ENCODE measurements around the gene PCSK5. TPM values are rescaled to one million over a fixed set of nuclear protein-coding genes. Genes with fewer than 3 reads are reported as not detected.

The PCSK5 gene
- polyA plus RNA-seq, 1 experiment, result 0.74 TPM

- no peak for DNase-seq (ENCODE audit: low read depth)
- H3K4me3 ChIP-seq (ENCODE audit: low read depth, low read length), result no peak overlapping the region
- POLR2A ChIA-PET, result no interaction called here
- H3K36me3 ChIP-seq (ENCODE audit: control insufficient read depth, insufficient read depth, low read length), result no peaks in the 10 kb centered on the region
- no peaks in the 10 kb centered on the region for H3K27me3 ChIP-seq (ENCODE audit: control insufficient read depth, insufficient read depth, low read length)
- CTCF ChIA-PET, result interaction anchor here (0.8 kb wide), 1 partner anchor 14 kb away, joined by 3 read pairs; the partner anchor contains the start of gene PCSK5
- no peak for TF ChIP-seq CTCF (IDR thresholded peaks at IDR 0.05; ENCODE audit: insufficient read depth, low read depth, low read length)
These were observed 13.9 kb downstream of the PCSK5 start for GRCh38 chr9:75904364-75904763.

GRCh38 chr9:75906531-75906930 is 16.1 kb downstream of the PCSK5 start:
- POLR2A ChIA-PET, result no interaction called here
- no peak overlapping the region for H3K4me3 ChIP-seq (ENCODE audit: low read depth, low read length)
- CTCF ChIA-PET, result interaction anchor here (0.6 to 0.8 kb wide), 2 partner anchors 9 to 14 kb away, joined by 3 read pairs; no protein-coding TSS in a partner anchor
- no peak for DNase-seq (ENCODE audit: low read depth)
- H3K27me3 ChIP-seq (ENCODE audit: control insufficient read depth, insufficient read depth, low read length), result no peaks in the 10 kb centered on the region
- H3K36me3 ChIP-seq (ENCODE audit: control insufficient read depth, insufficient read depth, low read length), result no peaks in the 10 kb centered on the region
- TF ChIP-seq CTCF (IDR thresholded peaks at IDR 0.05; ENCODE audit: insufficient read depth, low read depth, low read length), result no peak

GRCh38 chr9:75907329-75907728 is 16.9 kb downstream of the PCSK5 start:
- Histone ChIP-seq H3K4me3 (ENCODE audit: low read depth, low read length) (no peak overlapping the region), H3K36me3 (ENCODE audit: control insufficient read depth, insufficient read depth, low read length) (no peaks in the 10 kb centered on the region), H3K27me3 (ENCODE audit: control insufficient read depth, insufficient read depth, low read length) (no peaks in the 10 kb centered on the region)
- ChIA-PET POLR2A (no interaction called here), CTCF (interaction anchor here (0.6 kb wide), 1 partner anchor 10 kb away, joined by 3 read pairs; no protein-coding TSS in a partner anchor)
- DNase-seq (ENCODE audit: low read depth), result no peak
- no peak for TF ChIP-seq CTCF (IDR thresholded peaks at IDR 0.05; ENCODE audit: insufficient read depth, low read depth, low read length)

- CTCF ChIA-PET, result no interaction called here
- Histone ChIP-seq H3K4me3 (ENCODE audit: low read depth, low read length) (no peak overlapping the region), H3K27me3 (ENCODE audit: control insufficient read depth, insufficient read depth, low read length) (no peaks in the 10 kb centered on the region), H3K36me3 (ENCODE audit: control insufficient read depth, insufficient read depth, low read length) (no peaks in the 10 kb centered on the region)
- DNase-seq (ENCODE audit: low read depth), result no peak
- POLR2A ChIA-PET, result no interaction called here
- no peak for TF ChIP-seq CTCF (IDR thresholded peaks at IDR 0.05; ENCODE audit: insufficient read depth, low read depth, low read length)
These were observed 17.4 kb downstream of the PCSK5 start for GRCh38 chr9:75907923-75908322.

- Histone ChIP-seq H3K27me3 (ENCODE audit: control insufficient read depth, insufficient read depth, low read length) (no peaks in the 10 kb centered on the region), H3K36me3 (ENCODE audit: control insufficient read depth, insufficient read depth, low read length) (no peaks in the 10 kb centered on the region), H3K4me3 (ENCODE audit: low read depth, low read length) (no peak overlapping the region)
- TF ChIP-seq CTCF (IDR thresholded peaks at IDR 0.05; ENCODE audit: insufficient read depth, low read depth, low read length), result no peak
- CTCF ChIA-PET, result no interaction called here
- POLR2A ChIA-PET, result no interaction called here
- DNase-seq (ENCODE audit: low read depth), result no peak
These were observed 19.3 kb downstream of the PCSK5 start for GRCh38 chr9:75909776-75910175.
